Cardiac septum (tissue), 1 donor: ENCODE results near the gene DPT. TPM values are rescaled to one million over a fixed set of nuclear protein-coding genes. Genes with fewer than 3 reads are reported as not detected.
"Not testable (repeated sequence)": the region's sequence is repeated elsewhere in the genome, so short reads cannot be mapped to it uniquely, and the experiment has no call there.

Experiments
- DNase-seq: peaks from one replicate; pipeline ENCODE4 v3.0.0-alpha.2; 2020; ENCODE audit warnings: low spot score
- intact Hi-C: fragments of 100-400 bp; cut with DNase I; formaldehyde crosslinking; loops from one replicate; pipeline ENCODE4 v1.14.0; 2022
- long read RNA-seq: library from polyadenylated mRNA; unstranded; transcript quantifications from one replicate; pipeline ENCODE4 v2.0.0, GENCODE V29; 2021
- total RNA-seq: library from RNA; stranded (reverse); fragmentation: NEBNext Ultra II Directional; extraction: Animal tissue kit (Norgen Biotek cat#: 25700); gene quantifications from one replicate; pipeline ENCODE4 v1.2.1, GENCODE V29; 2021
- donor health status: DM: no; HTN: no; CAD: no.

The DPT gene
- 32.1 TPM for total RNA-seq
- long read RNA-seq, transcript DPT-201 (4 exons, 1,786 nt): major isoform, 80 of 82 reads
- long read RNA-seq, partial matches to known transcripts: 0 of 82 reads
- long read RNA-seq, other reads (novel, unspliced or antisense): 2 of 82 reads

- intact Hi-C loops: loop anchor here (5.0 kb wide), 2 partner anchors 39 to 106 kb away; no protein-coding TSS in a partner anchor
- DNase-seq: no peak
Measured at GRCh38 chr1:168728473-168729404, at the start of gene DPT. Gene DPT, minus strand, starts transcription at chr1:168729206. Its CDS starts 32 bp downstream, at chr1:168729174.

GRCh38 chr1:168775366-168775765 lies 46.4 kb upstream of the DPT start:
- intact Hi-C loops: loop anchor here (5.0 kb wide), 1 partner anchor 38 kb away; no protein-coding TSS in a partner anchor
- no peak for DNase-seq

- intact Hi-C loops: loop anchor here (5.0 kb wide), 1 partner anchor 48 kb away; no protein-coding TSS in a partner anchor
- DNase-seq: peak; percentile 80
Measured at GRCh38 chr1:168774241-168774640, 45.2 kb upstream of the DPT start.

- intact Hi-C loops: loop anchor here (5.0 kb wide), 1 partner anchor 50 kb away; no protein-coding TSS in a partner anchor
- no peak for DNase-seq
Measured at GRCh38 chr1:168772428-168773060, 43.5 kb upstream of the DPT start.

GRCh38 chr1:168771104-168771630 lies 42.2 kb upstream of the DPT start:
- intact Hi-C loops: loop anchor here (5.0 kb wide), 1 partner anchor 51 kb away; no protein-coding TSS in a partner anchor
- DNase-seq: no peak

GRCh38 chr1:168769893-168770292 lies 40.9 kb upstream of the DPT start:
- intact Hi-C loops: loop anchor here (5.0 kb wide), 2 partner anchors 43 to 52 kb away; partner anchors contain the start of gene DPT
- not testable (repeated sequence) for DNase-seq

- intact Hi-C loops: loop anchor here (5.0 kb wide), 1 partner anchor 41 kb away; the partner anchor contains the start of gene DPT
- DNase-seq: no peak
Measured at GRCh38 chr1:168767894-168768584, 39.0 kb upstream of the DPT start.

- intact Hi-C loops: loop anchor here (5.0 kb wide), 1 partner anchor 39 kb away; the partner anchor contains the start of gene DPT
- no peak for DNase-seq
Measured at GRCh38 chr1:168766568-168766967, 37.6 kb upstream of the DPT start.

GRCh38 chr1:168763031-168763430 lies 34.0 kb upstream of the DPT start:
- intact Hi-C loops: loop anchor here (5.0 kb wide), 1 partner anchor 339 kb away; no protein-coding TSS in a partner anchor
- no peak for DNase-seq

- intact Hi-C loops: loop anchor here (5.0 kb wide), 1 partner anchor 340 kb away; no protein-coding TSS in a partner anchor
Measured at GRCh38 chr1:168762473-168762872, 33.5 kb upstream of the DPT start.

GRCh38 chr1:168760781-168761180 lies 31.8 kb upstream of the DPT start:
- intact Hi-C loops: loop anchor here (5.0 kb wide), 1 partner anchor 342 kb away; no protein-coding TSS in a partner anchor
- no peak for DNase-seq

More at GRCh38 chr1:168762473-168762872, 33.5 kb upstream of the DPT start:
- DNase-seq: no peak

- intact Hi-C loops: loop anchor here (5.0 kb wide), 1 partner anchor 342 kb away; no protein-coding TSS in a partner anchor
- DNase-seq: no peak
Measured at GRCh38 chr1:168760241-168760640, 31.2 kb upstream of the DPT start.

- DNase-seq: no peak
- intact Hi-C loops: no loop called here
Measured at GRCh38 chr1:168759077-168759476, 30.1 kb upstream of the DPT start.

- DNase-seq: no peak
- intact Hi-C loops: no loop called here
Measured at GRCh38 chr1:168758503-168758902, 29.5 kb upstream of the DPT start.

- no peak for DNase-seq
- intact Hi-C loops: no loop called here
Measured at GRCh38 chr1:168755800-168756418, 26.9 kb upstream of the DPT start.

GRCh38 chr1:168752171-168752832 lies 23.3 kb upstream of the DPT start:
- no peak for DNase-seq
- intact Hi-C loops: no loop called here

GRCh38 chr1:168751195-168751650 lies 22.2 kb upstream of the DPT start:
- DNase-seq: no peak
- intact Hi-C loops: no loop called here
